ENCODE results near the gene LIPC.

The LIPC gene

GRCh38 chr15:58431221-58432149 lies at the start of gene LIPC:
Gene LIPC (plus strand): TSS chr15:58431991. CDS start chr15:58432033, 42 bp downstream.
- no peak for DNase-seq (ENCODE audit: low spot score)

GRCh38 chr15:58383876-58384275 lies 47.9 kb upstream of the LIPC start:
- no peak for DNase-seq (ENCODE audit: low spot score)

- no peak for DNase-seq (ENCODE audit: low spot score)
Observed at GRCh38 chr15:58384667-58385066, 47.1 kb upstream of the LIPC start.

GRCh38 chr15:58386081-58386480 lies 45.7 kb upstream of the LIPC start:
- DNase-seq (ENCODE audit: low spot score), result no peak

GRCh38 chr15:58386641-58387040 lies 45.1 kb upstream of the LIPC start:
- DNase-seq (ENCODE audit: low spot score), result no peak

GRCh38 chr15:58387130-58387529 lies 44.7 kb upstream of the LIPC start:
- no peak for DNase-seq (ENCODE audit: low spot score)

GRCh38 chr15:58388211-58388610 lies 43.6 kb upstream of the LIPC start:
- DNase-seq (ENCODE audit: low spot score), result no peak

GRCh38 chr15:58390118-58390517 lies 41.7 kb upstream of the LIPC start:
- no peak for DNase-seq (ENCODE audit: low spot score)

- no peak for DNase-seq (ENCODE audit: low spot score)
Observed at GRCh38 chr15:58390655-58391054, 41.1 kb upstream of the LIPC start.

GRCh38 chr15:58391088-58391487 lies 40.7 kb upstream of the LIPC start:
- DNase-seq (ENCODE audit: low spot score), result no peak

GRCh38 chr15:58392141-58392540 lies 39.6 kb upstream of the LIPC start:
- DNase-seq (ENCODE audit: low spot score), result no peak

GRCh38 chr15:58392611-58393161 lies 39.1 kb upstream of the LIPC start:
- DNase-seq (ENCODE audit: low spot score), result no peak

- no peak for DNase-seq (ENCODE audit: low spot score)
Observed at GRCh38 chr15:58393241-58393662, 38.5 kb upstream of the LIPC start.

- no peak for DNase-seq (ENCODE audit: low spot score)
Observed at GRCh38 chr15:58396181-58396580, 35.6 kb upstream of the LIPC start.

- no peak for DNase-seq (ENCODE audit: low spot score)
Observed at GRCh38 chr15:58398071-58398470, 33.7 kb upstream of the LIPC start.

- no peak for DNase-seq (ENCODE audit: low spot score)
Observed at GRCh38 chr15:58398643-58399042, 33.1 kb upstream of the LIPC start.

- no peak for DNase-seq (ENCODE audit: low spot score)
Observed at GRCh38 chr15:58399739-58400138, 32.1 kb upstream of the LIPC start.

GRCh38 chr15:58401276-58401675 lies 30.5 kb upstream of the LIPC start:
- DNase-seq (ENCODE audit: low spot score), result no peak

- DNase-seq (ENCODE audit: low spot score), result no peak
Observed at GRCh38 chr15:58401991-58402649, 29.7 kb upstream of the LIPC start.

- no peak for DNase-seq (ENCODE audit: low spot score)
Observed at GRCh38 chr15:58403581-58403980, 28.2 kb upstream of the LIPC start.

- DNase-seq (ENCODE audit: low spot score), result no peak
Observed at GRCh38 chr15:58404020-58404419, 27.8 kb upstream of the LIPC start.

- no peak for DNase-seq (ENCODE audit: low spot score)
Observed at GRCh38 chr15:58404722-58405121, 27.1 kb upstream of the LIPC start.

- DNase-seq (ENCODE audit: low spot score), result no peak
Observed at GRCh38 chr15:58405865-58406264, 25.9 kb upstream of the LIPC start.
